Gastrocnemius medialis (tissue), 4 donors: ENCODE data around the gene MC2R.

Source experiments
- CTCF ChIP-seq, 5 experiments: fragments of 450-650 bp in 3 of 5; fragments of 200-600 bp in 2 of 5; sonication (generic) in 2 of 5; IDR thresholded peaks in 4 of 5; conservative IDR thresholded peaks in 1 of 5; 1 replicate in 4 of 5; 2 replicates in 1 of 5; pipeline ENCODE4 v1.5.1; 2016 to 2019; ENCODE audit warnings: antibody characterized with exemption in 5 of 5, mild to moderate bottlenecking in 3 of 5, moderate library complexity in 3 of 5
- POLR2A ChIP-seq, 2 donors: fragments of 450-650 bp; IDR thresholded peaks; one replicate each; pipeline ENCODE4 v1.6.1; 2017; ENCODE audit warnings: antibody characterized with exemption in 2 of 2, mild to moderate bottlenecking in 2 of 2, moderate library complexity in 2 of 2

- TF ChIP-seq CTCF (IDR thresholded peaks at IDR 0.05 in 4 of 5, conservative IDR thresholded peaks at IDR 0.05 in 1 of 5) = no peak
- no peak for TF ChIP-seq POLR2A (IDR thresholded peaks at IDR 0.05)
Observed at GRCh38 chr18:13872373-13872772, 43.0 kb downstream of the MC2R start.
